WERI-Rb-1 (cell line): ENCODE results near the gene SMLR1.

Source experiments
- DNase-seq: peaks from one replicate; pipeline ENCODE4 v3.0.0-alpha.2; 2020
- H3K27ac ChIP-seq: fragments of 250-450 bp; sonication (Bioruptor Pico); 2 replicates; pipeline ENCODE4 v1.5.1; 2020; ENCODE audit warnings: mild to moderate bottlenecking, moderate library complexity
- H3K27me3 ChIP-seq: fragments of 250-450 bp; sonication (Bioruptor Pico); 2 replicates; pipeline ENCODE4 v1.5.1; 2021; ENCODE audit warnings: mild to moderate bottlenecking, low read depth, moderate library complexity; ENCODE audit not compliant: insufficient read depth, severe bottlenecking
- H3K36me3 ChIP-seq: fragments of 250-450 bp; sonication (Bioruptor Pico); 2 replicates; pipeline ENCODE4 v1.5.1; 2020; ENCODE audit warnings: mild to moderate bottlenecking, moderate library complexity
- H3K4me3 ChIP-seq: 2 replicates; pipeline ENCODE4 v1.5.1; 2011; ENCODE audit warnings: low read depth, mild to moderate bottlenecking, control low read depth, low read length
- H3K9me3 ChIP-seq: fragments of 250-450 bp; sonication (Bioruptor Pico); 2 replicates; pipeline ENCODE4 v1.5.1; 2021; ENCODE audit warnings: mild to moderate bottlenecking, moderate library complexity; ENCODE audit not compliant: severe bottlenecking
- CTCF ChIP-seq: IDR thresholded peaks from 2 replicates; pipeline ENCODE4 v1.5.1; 2011; ENCODE audit warnings: low read depth, mild to moderate bottlenecking, control low read depth, inconsistent platforms, low read length

The SMLR1 gene

GRCh38 chr6:130843575-130844320, 16.5 kb downstream of the SMLR1 start:
- no peak for DNase-seq
- H3K36me3 ChIP-seq = no peaks in the 10 kb centered on the region
- H3K9me3 ChIP-seq = no peaks in the 10 kb centered on the region
- no peak overlapping the region for H3K4me3 ChIP-seq
- H3K27ac ChIP-seq = no peak overlapping the region
- TF ChIP-seq CTCF = 0 out of 2 replicates have a peak, but pooled peaks have one; percentile 26
- H3K27me3 ChIP-seq = no peaks in the 10 kb centered on the region

GRCh38 chr6:130846501-130846900, 19.3 kb downstream of the SMLR1 start:
- no peak for TF ChIP-seq CTCF
- Histone ChIP-seq H3K36me3 (no peaks in the 10 kb centered on the region), H3K27me3 (no peaks in the 10 kb centered on the region), H3K27ac (no peak overlapping the region), H3K4me3 (no peak overlapping the region), H3K9me3 (no peaks in the 10 kb centered on the region)
- DNase-seq = no peak

- H3K9me3 ChIP-seq = no peaks in the 10 kb centered on the region
- H3K27me3 ChIP-seq = no peaks in the 10 kb centered on the region
- no peaks in the 10 kb centered on the region for H3K36me3 ChIP-seq
- TF ChIP-seq CTCF = no peak
- no peak for DNase-seq
- H3K27ac ChIP-seq = no peak overlapping the region
- no peak overlapping the region for H3K4me3 ChIP-seq
Measured at GRCh38 chr6:130847001-130847910, 20.1 kb downstream of the SMLR1 start.

- Histone ChIP-seq H3K36me3 (no peaks in the 10 kb centered on the region), H3K27ac (no peak overlapping the region), H3K9me3 (no peaks in the 10 kb centered on the region), H3K4me3 (no peak overlapping the region), H3K27me3 (no peaks in the 10 kb centered on the region)
- no peak for TF ChIP-seq CTCF
- peak; percentile 25 for DNase-seq
Measured at GRCh38 chr6:130848945-130849344, 21.7 kb downstream of the SMLR1 start.

- Histone ChIP-seq H3K4me3 (no peak overlapping the region), H3K27ac (no peak overlapping the region), H3K9me3 (no peaks in the 10 kb centered on the region), H3K36me3 (no peaks in the 10 kb centered on the region), H3K27me3 (no peaks in the 10 kb centered on the region)
- TF ChIP-seq CTCF = no peak
- DNase-seq = no peak
Measured at GRCh38 chr6:130849594-130849993, 22.4 kb downstream of the SMLR1 start.
